CD14-positive monocyte (primary cell): Measurements from ENCODE around the gene SNRNP200. TPM values are rescaled to one million over a fixed set of nuclear protein-coding genes. Genes with fewer than 3 reads are reported as not detected.
A peak's percentile ranks its signal among the peaks of the same experiment; 100 is the strongest.

ENCODE experiments used
- DNase-seq, 3 donors: peaks; one replicate each; pipeline ENCODE4 v3.0.0-alpha.2; 2011 to 2022
- H2AFZ ChIP-seq: 2 replicates; pipeline ENCODE4 v1.6.0; 2012; ENCODE audit warnings: mild to moderate bottlenecking, low read depth, low read length, inconsistent platforms; ENCODE audit not compliant: insufficient read depth, poor library complexity, severe bottlenecking
- H3K27ac ChIP-seq, 2 donors: 1 replicate in 1 of 2; 2 replicates in 1 of 2; pipeline ENCODE4 v1.5.1; 2012 to 2013; ENCODE audit warnings: low read length in 2 of 2, control low read depth in 1 of 2, inconsistent platforms in 1 of 2, low read depth in 1 of 2, mild to moderate bottlenecking in 1 of 2
- H3K27me3 ChIP-seq, 2 donors: one replicate each; pipeline versions ENCODE4 v1.6.0 to v1.6.1; 2011 to 2013; ENCODE audit warnings: low read length in 2 of 2; ENCODE audit not compliant: control insufficient read depth in 2 of 2, insufficient read depth in 2 of 2
- H3K36me3 ChIP-seq, 2 donors: replicated peaks in 1 of 2; 1 replicate in 1 of 2; 2 replicates in 1 of 2; pipeline versions ENCODE4 v1.5.1 to v1.6.1; 2012 to 2013; ENCODE audit warnings: low read length in 2 of 2, control low read depth in 1 of 2, inconsistent platforms in 1 of 2, mild to moderate bottlenecking in 1 of 2; ENCODE audit not compliant: insufficient read depth in 2 of 2, control insufficient read depth in 1 of 2
- H3K4me1 ChIP-seq, 2 donors: 1 replicate in 1 of 2; 2 replicates in 1 of 2; pipeline versions ENCODE4 v1.5.1 to v1.6.1; 2012 to 2013; ENCODE audit warnings: low read length in 2 of 2, control low read depth in 1 of 2, inconsistent platforms in 1 of 2, mild to moderate bottlenecking in 1 of 2, moderate library complexity in 1 of 2; ENCODE audit not compliant: insufficient read depth in 2 of 2, control insufficient read depth in 1 of 2
- H3K4me2 ChIP-seq: replicated peaks from 2 replicates; pipeline ENCODE3; 2012; ENCODE audit warnings: low read length, moderate library complexity, mild to moderate bottlenecking; ENCODE audit not compliant: poor library complexity, severe bottlenecking; ENCODE audit errors: extremely low read depth
- H3K4me3 ChIP-seq, 3 experiments: fragments of 200-600 bp in 1 of 3; sonication (generic) in 1 of 3; replicated peaks in 1 of 3; 1 replicate in 2 of 3; 2 replicates in 1 of 3; pipeline ENCODE4 v1.5.1; 2011 to 2013; ENCODE audit warnings: low read length in 3 of 3, mild to moderate bottlenecking in 3 of 3, control low read depth in 2 of 3, low read depth in 2 of 3, inconsistent platforms in 1 of 3, moderate library complexity in 1 of 3
- H3K79me2 ChIP-seq: 2 replicates; pipeline ENCODE4 v1.6.0; 2012; ENCODE audit warnings: mild to moderate bottlenecking, control low read depth, inconsistent platforms, low read length, moderate library complexity; ENCODE audit not compliant: insufficient read depth
- H3K9ac ChIP-seq: 2 replicates; pipeline ENCODE4 v1.6.0; 2017; ENCODE audit warnings: low read length, mild to moderate bottlenecking; ENCODE audit not compliant: insufficient read depth, poor library complexity, severe bottlenecking
- H3K9me3 ChIP-seq, 2 donors: replicated peaks in 1 of 2; 1 replicate in 1 of 2; 2 replicates in 1 of 2; pipeline versions ENCODE4 v1.5.1 to v1.6.1; 2012 to 2013; ENCODE audit warnings: low read length in 2 of 2, control low read depth in 1 of 2; ENCODE audit not compliant: control insufficient read depth in 1 of 2, insufficient read depth in 1 of 2
- H4K20me1 ChIP-seq: 2 replicates; pipeline ENCODE4 v1.6.0; 2012; ENCODE audit warnings: mild to moderate bottlenecking, low read length, control low read depth, moderate library complexity; ENCODE audit not compliant: insufficient read depth
- H3K27ac Mint-ChIP-seq, 7 donors: one replicate each; pipeline ENCODE4 v1.8.0; 2020; ENCODE audit warnings: mild to moderate bottlenecking in 7 of 7, mixed read lengths in 7 of 7, moderate library complexity in 6 of 7, inconsistent platforms in 2 of 7
- H3K27me3 Mint-ChIP-seq, 3 donors: one replicate each; pipeline ENCODE4 v1.8.0; 2021 to 2022; ENCODE audit warnings: low read depth in 3 of 3, mild to moderate bottlenecking in 3 of 3, mixed read lengths in 3 of 3, moderate library complexity in 3 of 3, inconsistent platforms in 1 of 3
- H3K36me3 Mint-ChIP-seq, 2 donors: one replicate each; pipeline ENCODE4 v1.8.0; 2020; ENCODE audit warnings: mixed read lengths in 2 of 2, inconsistent platforms in 1 of 2, mild to moderate bottlenecking in 1 of 2
- H3K4me1 Mint-ChIP-seq: one replicate; pipeline ENCODE4 v1.8.0; 2020; ENCODE audit warnings: mild to moderate bottlenecking, mixed read lengths
- H3K4me3 Mint-ChIP-seq, 2 donors: one replicate each; pipeline ENCODE4 v1.8.0; 2020; ENCODE audit warnings: mild to moderate bottlenecking in 2 of 2, mixed read lengths in 2 of 2, moderate library complexity in 1 of 2
- H3K9me3 Mint-ChIP-seq, 7 donors: one replicate each; pipeline ENCODE4 v1.8.0; 2020 to 2022; ENCODE audit warnings: mixed read lengths in 7 of 7, mild to moderate bottlenecking in 6 of 7, moderate library complexity in 6 of 7, inconsistent platforms in 2 of 7
- WGBS: methylation state at CpG from one replicate; pipeline ENCODE4 v1.1.5; 2013; ENCODE audit warnings: missing lambda C conversion rate; ENCODE audit not compliant: insufficient coverage; 5-methylcytosine and 5-hydroxymethylcytosine counted together
- intact Hi-C, 2 donors: fragments of 100-400 bp; cut with micrococcal nuclease; formaldehyde crosslinking; loops; one replicate each; pipeline versions ENCODE4 v1.15.0 to v1.15.1; 2023
- polyA plus RNA-seq, 3 donors: library from polyadenylated mRNA; depleted of rRNA in 1 of 3; unstranded in 2 of 3; stranded (reverse) in 1 of 3; fragments of 300-500 nt in 2 of 3; fragments of >200 nt in 1 of 3; fragmentation: Illumina TruSeq in 2 of 3; gene quantifications; 1 replicate in 2 of 3; 2 replicates in 1 of 3; pipeline ENCODE4 v1.2.3, GENCODE V29; 2012 to 2021
- TF ChIP-seq, protein P1 (sequence below): fragments of 200-600 bp; IDR thresholded peaks from one replicate; pipeline ENCODE4 v1.8.0; 2022; ENCODE audit warnings: antibody characterized with exemption, mild to moderate bottlenecking

SNRNP200 gene
- polyA plus RNA-seq, 3 donors, result 27.2 to 122 (median 36.1) TPM

DNA sequence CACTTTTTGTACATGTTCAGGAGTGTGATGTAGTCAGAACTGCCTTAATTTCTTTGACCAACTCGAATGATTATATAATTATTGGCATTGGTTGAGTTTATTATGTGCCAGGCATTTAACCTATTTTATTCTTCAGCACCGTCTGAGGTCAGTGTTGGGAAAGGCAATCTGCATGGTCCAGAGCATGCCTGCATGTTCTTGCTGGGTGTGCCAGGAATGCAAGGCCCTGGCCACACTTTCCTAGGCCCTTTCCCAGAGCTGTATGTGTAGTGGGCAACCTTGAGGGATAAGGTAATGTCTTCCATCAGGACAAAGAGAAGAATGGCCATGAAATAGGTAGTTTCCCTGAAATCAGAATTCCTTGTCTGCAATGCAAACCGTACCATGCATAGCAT, 9.7 kb upstream of the SNRNP200 start:
- intact Hi-C loops, result no loop called here
- Histone ChIP-seq H3K27ac (no peak overlapping the region), H3K9ac (no peak overlapping the region), H3K79me2 (no peaks in the 10 kb centered on the region), H3K4me2 (no peak overlapping the region), H3K9me3 (no peaks in the 10 kb centered on the region), H3K27me3 (no peaks in the 10 kb centered on the region), H2AFZ (no peak overlapping the region), H4K20me1 (no peaks in the 10 kb centered on the region), H3K4me3 (no peak overlapping the region), H3K36me3 (no peaks in the 10 kb centered on the region), H3K4me1 (peaks cover 18 to 23% of the 10 kb centered on the region in 2 donors)
- H3K27me3 Mint-ChIP-seq, result peaks cover 0 to 2% (median under 1%) of the 10 kb centered on the region in 3 donors
- H3K4me3 Mint-ChIP-seq, result no peak overlapping the region
- H3K27ac Mint-ChIP-seq, result peak overlapping the region in 1 of 7 donors; percentile 11
- H3K4me1 Mint-ChIP-seq, result peaks cover 23% of the 10 kb centered on the region
- no peak for DNase-seq
- no peaks in the 10 kb centered on the region for H3K9me3 Mint-ChIP-seq
- TF ChIP-seq, protein P1, sequence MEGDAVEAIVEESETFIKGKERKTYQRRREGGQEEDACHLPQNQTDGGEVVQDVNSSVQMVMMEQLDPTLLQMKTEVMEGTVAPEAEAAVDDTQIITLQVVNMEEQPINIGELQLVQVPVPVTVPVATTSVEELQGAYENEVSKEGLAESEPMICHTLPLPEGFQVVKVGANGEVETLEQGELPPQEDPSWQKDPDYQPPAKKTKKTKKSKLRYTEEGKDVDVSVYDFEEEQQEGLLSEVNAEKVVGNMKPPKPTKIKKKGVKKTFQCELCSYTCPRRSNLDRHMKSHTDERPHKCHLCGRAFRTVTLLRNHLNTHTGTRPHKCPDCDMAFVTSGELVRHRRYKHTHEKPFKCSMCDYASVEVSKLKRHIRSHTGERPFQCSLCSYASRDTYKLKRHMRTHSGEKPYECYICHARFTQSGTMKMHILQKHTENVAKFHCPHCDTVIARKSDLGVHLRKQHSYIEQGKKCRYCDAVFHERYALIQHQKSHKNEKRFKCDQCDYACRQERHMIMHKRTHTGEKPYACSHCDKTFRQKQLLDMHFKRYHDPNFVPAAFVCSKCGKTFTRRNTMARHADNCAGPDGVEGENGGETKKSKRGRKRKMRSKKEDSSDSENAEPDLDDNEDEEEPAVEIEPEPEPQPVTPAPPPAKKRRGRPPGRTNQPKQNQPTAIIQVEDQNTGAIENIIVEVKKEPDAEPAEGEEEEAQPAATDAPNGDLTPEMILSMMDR, result no peak
- H3K36me3 Mint-ChIP-seq, result no peaks in the 10 kb centered on the region
- 50% methylated on average over 1 of the region's 3 CpGs for WGBS

- Histone ChIP-seq H3K4me1 (peaks cover 13 to 19% of the 10 kb centered on the region in 2 donors), H3K9me3 (no peaks in the 10 kb centered on the region), H3K4me2 (no peak overlapping the region), H3K27me3 (no peaks in the 10 kb centered on the region), H4K20me1 (no peaks in the 10 kb centered on the region), H3K4me3 (no peak overlapping the region), H3K79me2 (peaks cover 34% of the 10 kb centered on the region), H3K36me3 (peaks cover 10 to 13% of the 10 kb centered on the region in 2 donors), H2AFZ (no peak overlapping the region), H3K9ac (no peak overlapping the region), H3K27ac (no peak overlapping the region)
- TF ChIP-seq, protein P1, result no peak
- H3K36me3 Mint-ChIP-seq, result peaks cover 10 to 12% of the 10 kb centered on the region in 2 donors
- no peak for DNase-seq
- 100% methylated on average over 1 of the region's 5 CpGs for WGBS
- no peaks in the 10 kb centered on the region for H3K9me3 Mint-ChIP-seq
- H3K27me3 Mint-ChIP-seq, result peaks cover 0 to 3% (median 2%) of the 10 kb centered on the region in 3 donors
- peaks cover 23% of the 10 kb centered on the region for H3K4me1 Mint-ChIP-seq
- H3K27ac Mint-ChIP-seq, result no peak overlapping the region
- intact Hi-C loops, result loop anchor here in 1 of 2 donors (5.0 kb wide), 1 partner anchor 41 kb away; the partner anchor contains the start of genes CIAO1 and TMEM127
- no peak overlapping the region for H3K4me3 Mint-ChIP-seq
Observed at GRCh38 chr2:96308248-96308647, 2.9 kb upstream of the SNRNP200 start.
